ENCODE measurements around the gene TMEM63C.

DNA sequence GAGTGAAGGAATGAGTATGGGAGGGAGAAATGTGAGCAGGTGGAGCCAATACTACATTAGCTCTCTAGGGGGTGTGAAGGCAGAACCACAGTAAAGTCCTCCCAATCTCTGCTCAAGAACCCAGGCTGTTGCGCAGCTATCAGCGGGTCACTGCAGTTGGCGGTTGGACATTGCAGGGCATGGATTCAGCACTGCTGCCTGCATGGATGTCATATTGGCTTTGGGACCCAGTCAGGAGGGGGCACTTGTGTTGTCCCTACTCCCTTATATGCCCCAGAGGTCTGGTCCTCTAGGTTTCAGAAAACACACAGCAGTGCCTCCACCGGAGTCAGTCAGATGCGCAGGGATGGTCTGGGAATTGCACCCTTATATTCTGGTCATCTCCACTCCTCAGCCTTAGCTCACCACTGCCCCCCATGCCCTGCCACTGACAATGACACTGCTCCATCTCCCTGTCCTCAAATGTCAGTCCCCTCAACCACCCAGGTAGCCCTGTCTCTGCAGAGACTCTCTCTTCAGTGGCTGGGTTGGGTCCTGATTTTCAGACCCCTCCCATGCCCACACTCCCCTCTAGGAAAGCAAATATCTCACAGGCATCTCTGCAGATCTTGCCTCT, 49.6 kb upstream of the TMEM63C start:
- TF ChIP-seq PRDM10 (tag by site-specific recombination; IDR thresholded peaks at IDR 0.05) (no peak), ZSCAN23 (tag by site-specific recombination; IDR thresholded peaks at IDR 0.05) (no peak), ZNF311 (tag by site-specific recombination; IDR thresholded peaks at IDR 0.05; ENCODE audit: borderline replicate concordance) (no peak), GLI2 (tag by site-specific recombination; IDR thresholded peaks at IDR 0.05; ENCODE audit: borderline replicate concordance, low read depth) (no peak), TCF7L2 (IDR thresholded peaks at IDR 0.05; ENCODE audit: borderline replicate concordance, low read depth, low read length) (no peak), ZNF677 (tag by site-specific recombination; IDR thresholded peaks at IDR 0.05) (no peak), YY1 (tag by site-specific recombination; IDR thresholded peaks at IDR 0.05) (no peak), ZNF132 (tag by site-specific recombination; IDR thresholded peaks at IDR 0.05; ENCODE audit: borderline replicate concordance) (no peak)
- TF ChIP-seq, protein P1, sequence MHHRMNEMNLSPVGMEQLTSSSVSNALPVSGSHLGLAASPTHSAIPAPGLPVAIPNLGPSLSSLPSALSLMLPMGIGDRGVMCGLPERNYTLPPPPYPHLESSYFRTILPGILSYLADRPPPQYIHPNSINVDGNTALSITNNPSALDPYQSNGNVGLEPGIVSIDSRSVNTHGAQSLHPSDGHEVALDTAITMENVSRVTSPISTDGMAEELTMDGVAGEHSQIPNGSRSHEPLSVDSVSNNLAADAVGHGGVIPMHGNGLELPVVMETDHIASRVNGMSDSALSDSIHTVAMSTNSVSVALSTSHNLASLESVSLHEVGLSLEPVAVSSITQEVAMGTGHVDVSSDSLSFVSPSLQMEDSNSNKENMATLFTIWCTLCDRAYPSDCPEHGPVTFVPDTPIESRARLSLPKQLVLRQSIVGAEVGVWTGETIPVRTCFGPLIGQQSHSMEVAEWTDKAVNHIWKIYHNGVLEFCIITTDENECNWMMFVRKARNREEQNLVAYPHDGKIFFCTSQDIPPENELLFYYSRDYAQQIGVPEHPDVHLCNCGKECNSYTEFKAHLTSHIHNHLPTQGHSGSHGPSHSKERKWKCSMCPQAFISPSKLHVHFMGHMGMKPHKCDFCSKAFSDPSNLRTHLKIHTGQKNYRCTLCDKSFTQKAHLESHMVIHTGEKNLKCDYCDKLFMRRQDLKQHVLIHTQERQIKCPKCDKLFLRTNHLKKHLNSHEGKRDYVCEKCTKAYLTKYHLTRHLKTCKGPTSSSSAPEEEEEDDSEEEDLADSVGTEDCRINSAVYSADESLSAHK (tag by site-specific recombination; IDR thresholded peaks at IDR 0.05): no peak
- TF ChIP-seq, protein P2, sequence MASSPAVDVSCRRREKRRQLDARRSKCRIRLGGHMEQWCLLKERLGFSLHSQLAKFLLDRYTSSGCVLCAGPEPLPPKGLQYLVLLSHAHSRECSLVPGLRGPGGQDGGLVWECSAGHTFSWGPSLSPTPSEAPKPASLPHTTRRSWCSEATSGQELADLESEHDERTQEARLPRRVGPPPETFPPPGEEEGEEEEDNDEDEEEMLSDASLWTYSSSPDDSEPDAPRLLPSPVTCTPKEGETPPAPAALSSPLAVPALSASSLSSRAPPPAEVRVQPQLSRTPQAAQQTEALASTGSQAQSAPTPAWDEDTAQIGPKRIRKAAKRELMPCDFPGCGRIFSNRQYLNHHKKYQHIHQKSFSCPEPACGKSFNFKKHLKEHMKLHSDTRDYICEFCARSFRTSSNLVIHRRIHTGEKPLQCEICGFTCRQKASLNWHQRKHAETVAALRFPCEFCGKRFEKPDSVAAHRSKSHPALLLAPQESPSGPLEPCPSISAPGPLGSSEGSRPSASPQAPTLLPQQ (tag by site-specific recombination; IDR thresholded peaks at IDR 0.05): no peak
- TF ChIP-seq, protein P3, sequence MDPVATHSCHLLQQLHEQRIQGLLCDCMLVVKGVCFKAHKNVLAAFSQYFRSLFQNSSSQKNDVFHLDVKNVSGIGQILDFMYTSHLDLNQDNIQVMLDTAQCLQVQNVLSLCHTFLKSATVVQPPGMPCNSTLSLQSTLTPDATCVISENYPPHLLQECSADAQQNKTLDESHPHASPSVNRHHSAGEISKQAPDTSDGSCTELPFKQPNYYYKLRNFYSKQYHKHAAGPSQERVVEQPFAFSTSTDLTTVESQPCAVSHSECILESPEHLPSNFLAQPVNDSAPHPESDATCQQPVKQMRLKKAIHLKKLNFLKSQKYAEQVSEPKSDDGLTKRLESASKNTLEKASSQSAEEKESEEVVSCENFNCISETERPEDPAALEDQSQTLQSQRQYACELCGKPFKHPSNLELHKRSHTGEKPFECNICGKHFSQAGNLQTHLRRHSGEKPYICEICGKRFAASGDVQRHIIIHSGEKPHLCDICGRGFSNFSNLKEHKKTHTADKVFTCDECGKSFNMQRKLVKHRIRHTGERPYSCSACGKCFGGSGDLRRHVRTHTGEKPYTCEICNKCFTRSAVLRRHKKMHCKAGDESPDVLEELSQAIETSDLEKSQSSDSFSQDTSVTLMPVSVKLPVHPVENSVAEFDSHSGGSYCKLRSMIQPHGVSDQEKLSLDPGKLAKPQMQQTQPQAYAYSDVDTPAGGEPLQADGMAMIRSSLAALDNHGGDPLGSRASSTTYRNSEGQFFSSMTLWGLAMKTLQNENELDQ (tag by site-specific recombination; IDR thresholded peaks at IDR 0.05; ENCODE audit: low read depth): no peak
